ENCODE data around the gene OCA2. TPM values are rescaled to one million over a fixed set of nuclear protein-coding genes. Genes with fewer than 3 reads are reported as not detected.

The OCA2 gene
- total RNA-seq, 1 experiment from 2014 or later = 0.13 TPM

DNA sequence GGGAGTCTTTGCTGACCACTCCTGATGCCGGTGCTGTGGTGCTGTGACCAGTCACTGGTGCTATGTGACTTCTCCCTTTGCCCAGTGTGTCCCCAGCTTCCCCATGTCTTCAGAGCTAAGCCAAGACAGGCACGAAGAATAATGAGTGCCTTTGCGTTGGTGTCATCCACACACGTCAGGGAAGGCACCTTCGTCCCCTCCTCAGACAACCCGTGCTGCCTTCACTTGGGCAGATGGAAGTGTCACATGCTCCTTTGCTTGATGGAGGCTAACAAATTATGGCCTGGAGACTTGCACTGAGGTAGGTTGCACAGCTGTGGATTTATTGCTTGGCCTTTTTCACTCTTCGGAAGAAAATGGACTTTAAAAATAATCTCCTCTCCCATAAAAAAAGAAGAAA, 291.8 kb downstream of the OCA2 start:
- ChIA-PET POLR2A (no interaction called here), CTCF (no interaction called here)
- Histone ChIP-seq H3K27me3 (ENCODE audit: control insufficient read depth, insufficient read depth, low read length) (no peaks in the 10 kb centered on the region), H3K4me1 (ENCODE audit: control insufficient read depth, insufficient read depth, low read length) (no peaks in the 10 kb centered on the region), H3K4me3 (ENCODE audit: low read depth in 2 of 2, low read length in 2 of 2) (no peak overlapping the region), H3K9me3 (ENCODE audit: control insufficient read depth, insufficient read depth, low read depth, low read length) (no peaks in the 10 kb centered on the region), H3K36me3 (ENCODE audit: control insufficient read depth, insufficient read depth, low read length) (no peaks in the 10 kb centered on the region), H3K27ac (ENCODE audit: low read length) (no peak overlapping the region)
- BruUV-seq (replicated peaks) = no TSS peak
- DNase-seq (ENCODE audit: low read depth, low spot score) (no peak), ATAC-seq (no peak)
- in situ Hi-C loops (cut with HindIII; ENCODE audit: low pct_unique_long_range_greater_than_20kb, low sequenced_read_pairs) = no loop called here
- intact Hi-C loops (cut with micrococcal nuclease; ENCODE audit: unreplicated experiment) = no loop called here
- TF ChIP-seq CTCF (IDR thresholded peaks at IDR 0.05) (no peak), POLR2AphosphoS5 (IDR thresholded peaks at IDR 0.05; ENCODE audit: low read depth, low read length) (no peak), TCF7L2 (IDR thresholded peaks at IDR 0.05; ENCODE audit: low read depth, low read length) (no peak)
- TF ChIP-seq, protein P1, sequence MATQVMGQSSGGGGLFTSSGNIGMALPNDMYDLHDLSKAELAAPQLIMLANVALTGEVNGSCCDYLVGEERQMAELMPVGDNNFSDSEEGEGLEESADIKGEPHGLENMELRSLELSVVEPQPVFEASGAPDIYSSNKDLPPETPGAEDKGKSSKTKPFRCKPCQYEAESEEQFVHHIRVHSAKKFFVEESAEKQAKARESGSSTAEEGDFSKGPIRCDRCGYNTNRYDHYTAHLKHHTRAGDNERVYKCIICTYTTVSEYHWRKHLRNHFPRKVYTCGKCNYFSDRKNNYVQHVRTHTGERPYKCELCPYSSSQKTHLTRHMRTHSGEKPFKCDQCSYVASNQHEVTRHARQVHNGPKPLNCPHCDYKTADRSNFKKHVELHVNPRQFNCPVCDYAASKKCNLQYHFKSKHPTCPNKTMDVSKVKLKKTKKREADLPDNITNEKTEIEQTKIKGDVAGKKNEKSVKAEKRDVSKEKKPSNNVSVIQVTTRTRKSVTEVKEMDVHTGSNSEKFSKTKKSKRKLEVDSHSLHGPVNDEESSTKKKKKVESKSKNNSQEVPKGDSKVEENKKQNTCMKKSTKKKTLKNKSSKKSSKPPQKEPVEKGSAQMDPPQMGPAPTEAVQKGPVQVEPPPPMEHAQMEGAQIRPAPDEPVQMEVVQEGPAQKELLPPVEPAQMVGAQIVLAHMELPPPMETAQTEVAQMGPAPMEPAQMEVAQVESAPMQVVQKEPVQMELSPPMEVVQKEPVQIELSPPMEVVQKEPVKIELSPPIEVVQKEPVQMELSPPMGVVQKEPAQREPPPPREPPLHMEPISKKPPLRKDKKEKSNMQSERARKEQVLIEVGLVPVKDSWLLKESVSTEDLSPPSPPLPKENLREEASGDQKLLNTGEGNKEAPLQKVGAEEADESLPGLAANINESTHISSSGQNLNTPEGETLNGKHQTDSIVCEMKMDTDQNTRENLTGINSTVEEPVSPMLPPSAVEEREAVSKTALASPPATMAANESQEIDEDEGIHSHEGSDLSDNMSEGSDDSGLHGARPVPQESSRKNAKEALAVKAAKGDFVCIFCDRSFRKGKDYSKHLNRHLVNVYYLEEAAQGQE (IDR thresholded peaks at IDR 0.05; ENCODE audit: insufficient read depth in 1 of 2, low read depth in 2 of 2, low read length in 1 of 2) = no peak

GRCh38 chr15:27806396-27806795, 292.7 kb downstream of the OCA2 start:
- in situ Hi-C loops (cut with HindIII; ENCODE audit: low pct_unique_long_range_greater_than_20kb, low sequenced_read_pairs) (no loop called here), intact Hi-C loops (cut with micrococcal nuclease; ENCODE audit: unreplicated experiment) (no loop called here)
- ATAC-seq (no peak), DNase-seq (ENCODE audit: low read depth, low spot score) (no peak)
- Histone ChIP-seq H3K36me3 (ENCODE audit: control insufficient read depth, insufficient read depth, low read length) (no peaks in the 10 kb centered on the region), H3K4me3 (ENCODE audit: low read depth in 2 of 2, low read length in 2 of 2) (no peak overlapping the region), H3K27me3 (ENCODE audit: control insufficient read depth, insufficient read depth, low read length) (no peaks in the 10 kb centered on the region), H3K4me1 (ENCODE audit: control insufficient read depth, insufficient read depth, low read length) (no peaks in the 10 kb centered on the region), H3K9me3 (ENCODE audit: control insufficient read depth, insufficient read depth, low read depth, low read length) (no peaks in the 10 kb centered on the region), H3K27ac (ENCODE audit: low read length) (no peak overlapping the region)
- TF ChIP-seq POLR2AphosphoS5 (IDR thresholded peaks at IDR 0.05; ENCODE audit: low read depth, low read length) (no peak), CTCF (IDR thresholded peaks at IDR 0.05) (no peak), TCF7L2 (IDR thresholded peaks at IDR 0.05; ENCODE audit: low read depth, low read length) (no peak), SIN3A (IDR thresholded peaks at IDR 0.05; ENCODE audit: borderline replicate concordance, insufficient read depth, low read depth, low read length) (no peak)
- TF ChIP-seq, protein P1 (IDR thresholded peaks at IDR 0.05; ENCODE audit: insufficient read depth in 1 of 2, low read depth in 2 of 2, low read length in 1 of 2) = no peak
- no TSS peak for BruUV-seq (replicated peaks)
- POLR2A ChIA-PET = no interaction called here
- CTCF ChIA-PET = no interaction called here

Data from Panc1 (cell line).